Endothelial cell of umbilical vein (primary cell): ENCODE results near the gene MYORG. TPM values are rescaled to one million over a fixed set of nuclear protein-coding genes. Genes with fewer than 3 reads are reported as not detected.

Source experiments
- BruUV-seq: library from RNA; stranded (reverse); fragments of 400-500 nt; replicated peaks from 2 replicates; lab custom pipeline; 2021; lab: Mats Ljungman, UMichigan
- CTCF ChIA-PET: fragments of 300-600, 350-600 bp; sonication (Branson Sonifier 250); formaldehyde crosslinking; loops from one replicate; lab custom pipeline; 2021; ENCODE audit warnings: antibody characterized with exemption, inconsistent platforms; lab: Charles Lee
- POLR2A ChIA-PET: fragments of 300-600, 350-600 bp; sonication (Branson Sonifier 250); formaldehyde crosslinking; loops from one replicate; lab custom pipeline; 2021; ENCODE audit warnings: antibody characterized with exemption, inconsistent platforms; lab: Charles Lee
- DNase-seq: peaks from one replicate; pipeline ENCODE4 v3.0.0-alpha.2; 2011; ENCODE audit warnings: low read depth, low spot score
- FAIRE-seq: peaks from 2 replicates; lab custom pipeline; 2011; peaks lifted over from hg19 to GRCh38; lab: Jason Lieb, UNC
- H2AFZ ChIP-seq: 2 replicates; pipeline ENCODE4 v1.6.0; 2012; ENCODE audit warnings: low read depth, low read length, control low read depth, inconsistent platforms
- H3K27ac ChIP-seq: 2 replicates; pipeline ENCODE4 v1.5.1; 2011; ENCODE audit warnings: low read depth, mild to moderate bottlenecking, control low read depth, low read length, moderate library complexity; ENCODE audit not compliant: insufficient read depth
- H3K27me3 ChIP-seq, 2 experiments: 2 replicates each; pipeline versions ENCODE4 v1.6.0 to v1.6.1; 2011; ENCODE audit warnings: low read length in 2 of 2, mixed read lengths in 1 of 2; ENCODE audit not compliant: control insufficient read depth in 2 of 2, insufficient read depth in 2 of 2
- H3K36me3 ChIP-seq, 2 experiments: 2 replicates in 1 of 2; 3 replicates in 1 of 2; pipeline ENCODE4 v1.5.1; 2011; ENCODE audit warnings: low read length in 2 of 2, mild to moderate bottlenecking in 1 of 2, moderate library complexity in 1 of 2; ENCODE audit not compliant: control insufficient read depth in 2 of 2, insufficient read depth in 2 of 2; ENCODE audit errors: extremely low read depth in 1 of 2
- H3K4me1 ChIP-seq: 3 replicates; pipeline ENCODE4 v1.5.1; 2011; ENCODE audit warnings: mild to moderate bottlenecking, low read length; ENCODE audit not compliant: control insufficient read depth, insufficient read depth; ENCODE audit errors: extremely low read depth
- H3K4me2 ChIP-seq: 2 replicates; pipeline ENCODE4 v1.6.1; 2011; ENCODE audit warnings: low read length, control low read depth, mixed read lengths; ENCODE audit not compliant: insufficient read depth
- H3K4me3 ChIP-seq, 3 experiments: fragments of 200-600 bp in 1 of 3; sonication (generic), shearing (Covaris generic) in 1 of 3; replicated peaks in 1 of 3; 2 replicates each; pipeline ENCODE4 v1.5.1; 2011 to 2016; ENCODE audit warnings: control low read depth in 3 of 3, low read length in 3 of 3, mild to moderate bottlenecking in 2 of 3, inconsistent platforms in 1 of 3, low read depth in 1 of 3, moderate library complexity in 1 of 3; ENCODE audit not compliant: insufficient read depth in 1 of 3
- H3K79me2 ChIP-seq: 2 replicates; pipeline ENCODE4 v1.6.0; 2012; ENCODE audit warnings: low read length, inconsistent platforms; ENCODE audit not compliant: control insufficient read depth, insufficient read depth
- H3K9ac ChIP-seq: replicated peaks from 2 replicates; pipeline ENCODE3; 2011; ENCODE audit warnings: low read length, control low read depth; ENCODE audit not compliant: insufficient read depth; ENCODE audit errors: extremely low read depth
- H3K9me1 ChIP-seq: replicated peaks from 3 replicates; pipeline ENCODE4 v1.6.0; 2011; ENCODE audit warnings: mild to moderate bottlenecking, low read length; ENCODE audit not compliant: control insufficient read depth, insufficient read depth; ENCODE audit errors: extremely low read depth
- H3K9me3 ChIP-seq: replicated peaks from 2 replicates; pipeline ENCODE4 v1.5.1; 2012; ENCODE audit warnings: low read length, inconsistent platforms; ENCODE audit not compliant: control insufficient read depth, insufficient read depth
- H4K20me1 ChIP-seq: replicated peaks from 2 replicates; pipeline ENCODE3; 2011; ENCODE audit warnings: mild to moderate bottlenecking, low read length; ENCODE audit not compliant: control insufficient read depth, insufficient read depth; ENCODE audit errors: extremely low read depth
- EZH2 ChIP-seq: IDR thresholded peaks from 2 replicates; pipeline ENCODE4 v1.6.1; 2012; ENCODE audit warnings: borderline replicate concordance, low read depth, mild to moderate bottlenecking, moderate library complexity, low read length, inconsistent platforms; ENCODE audit not compliant: severe bottlenecking
- FOS ChIP-seq: IDR thresholded peaks from 2 replicates; pipeline ENCODE4 v1.6.1; 2011; ENCODE audit warnings: mild to moderate bottlenecking, low read length, moderate library complexity, borderline replicate concordance; ENCODE audit not compliant: insufficient read depth
- GATA2 ChIP-seq: IDR thresholded peaks from 2 replicates; pipeline ENCODE4 v1.7.0; 2011; ENCODE audit warnings: low read depth, mild to moderate bottlenecking, moderate library complexity, mixed read lengths, low read length; ENCODE audit not compliant: insufficient read length, insufficient read depth
- JUN ChIP-seq: IDR thresholded peaks from 2 replicates; pipeline ENCODE4 v1.6.1; 2011; ENCODE audit warnings: borderline replicate concordance, low read depth; ENCODE audit not compliant: insufficient read length, insufficient read depth
- MYC ChIP-seq: IDR thresholded peaks from one replicate; pipeline ENCODE4 v1.6.1; 2011; ENCODE audit warnings: mild to moderate bottlenecking, low read depth, low read length
- POLR2A ChIP-seq: IDR thresholded peaks from 2 replicates; pipeline ENCODE4 v1.6.1; 2012; ENCODE audit warnings: low read depth, mild to moderate bottlenecking, control low read depth, low read length
- POLR2AphosphoS5 ChIP-seq: IDR thresholded peaks from 2 replicates; pipeline ENCODE4 v1.6.1; 2012; ENCODE audit warnings: low read depth, mild to moderate bottlenecking, control low read depth, low read length, moderate library complexity; ENCODE audit not compliant: insufficient read depth
- dilution Hi-C: fragments of 300-500 bp; cut with MboI; formaldehyde crosslinking; loops from one replicate; pipeline ENCODE4 v1.15.0; 2019; ENCODE audit warnings: low sequenced_read_pairs; ENCODE audit not compliant: extremely low pct_ligation_motif_present
- intact Hi-C: fragments of 100-400 bp; cut with micrococcal nuclease; formaldehyde crosslinking; loops from one replicate; pipeline ENCODE4 v1.10.0; 2022
- polyA plus RNA-seq, 4 experiments: library from polyadenylated mRNA; depleted of rRNA in 3 of 4; stranded (reverse) in 3 of 4; unstranded in 1 of 4; fragments of >200 nt; gene quantifications; 2 replicates each; pipeline versions ENCODE4 v1.2.1 to v1.2.3, GENCODE V29; 2011 to 2012; ENCODE audit warnings: missing spikeins in 1 of 4
- total RNA-seq: library from RNA; stranded (reverse); gene quantifications from 2 replicates; pipeline ENCODE4 v1.2.3, GENCODE V29; 2021
- TF ChIP-seq, protein P1 (sequence below): IDR thresholded peaks from 2 replicates; pipeline ENCODE4 v1.6.1; 2011; ENCODE audit not compliant: insufficient read depth, insufficient read length
- TF ChIP-seq, protein P2 (sequence below), 2 donors: IDR thresholded peaks; 1 replicate in 1 of 2; 2 replicates in 1 of 2; pipeline ENCODE4 v1.5.1; 2011; ENCODE audit warnings: low read length in 2 of 2, mild to moderate bottlenecking in 2 of 2, moderate library complexity in 2 of 2, control low read depth in 1 of 2, inconsistent platforms in 1 of 2, low read depth in 1 of 2; ENCODE audit not compliant: insufficient read depth in 1 of 2; ENCODE audit errors: extremely low read depth in 1 of 2

The MYORG gene
- total and polyA plus RNA-seq, 2 donors (not counting 3 experiments of a cell fraction or from before 2014, with no cell fraction given): 2.8 to 7.0 TPM

DNA sequence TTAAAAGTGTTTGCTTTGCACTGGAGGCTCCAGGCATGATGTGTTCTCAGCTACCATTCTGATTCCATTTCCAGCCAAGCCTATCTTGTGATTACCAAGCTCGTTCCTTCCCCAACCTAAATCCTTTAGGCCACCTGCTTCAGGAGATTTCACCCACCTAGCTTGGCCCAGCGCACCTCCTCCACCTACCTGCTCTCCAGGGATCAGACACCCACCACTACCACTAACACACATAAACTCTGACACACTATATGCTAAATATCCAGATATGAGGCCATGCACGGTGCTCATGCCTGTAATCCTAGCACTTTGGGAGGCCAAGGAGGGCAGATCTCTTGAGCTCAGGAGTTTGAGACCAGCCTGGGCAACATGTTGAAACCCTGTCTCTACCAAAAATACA is 2.4 kb downstream of the MYORG start:
- dilution Hi-C loops: no loop called here
- no TSS peak for BruUV-seq

DNA sequence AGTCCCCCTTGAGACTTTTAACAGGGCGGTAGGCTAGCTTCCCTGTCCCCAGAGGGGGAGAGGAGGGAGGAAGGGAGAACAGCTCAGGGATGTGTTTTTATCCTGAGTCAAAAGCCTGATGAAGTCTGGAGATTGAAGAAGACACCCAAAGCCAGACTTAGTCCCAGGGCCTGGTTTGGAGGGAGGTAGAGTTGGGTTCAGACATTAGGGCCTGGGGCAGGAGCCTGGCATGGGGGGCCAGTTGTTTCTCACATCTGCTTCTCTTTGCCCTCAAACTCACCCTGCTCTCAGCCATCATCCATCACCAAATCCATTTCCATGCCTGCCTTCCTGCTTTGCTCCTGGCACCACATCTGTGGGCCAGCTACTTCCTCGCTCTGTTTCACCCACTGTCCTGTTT is 2.9 kb downstream of the MYORG start:
- POLR2A ChIA-PET: no interaction called here

More for the DNA sequence above, 2.4 kb downstream of the MYORG start:
- H3K27ac ChIP-seq: no peak overlapping the region
- H3K27me3 ChIP-seq: no peaks in the 10 kb centered on the region
- H3K4me2 ChIP-seq: no peak overlapping the region
- TF ChIP-seq, protein P1, sequence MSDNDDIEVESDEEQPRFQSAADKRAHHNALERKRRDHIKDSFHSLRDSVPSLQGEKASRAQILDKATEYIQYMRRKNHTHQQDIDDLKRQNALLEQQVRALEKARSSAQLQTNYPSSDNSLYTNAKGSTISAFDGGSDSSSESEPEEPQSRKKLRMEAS: no peak
- TF ChIP-seq GATA2 (no peak), FOS (no peak), POLR2AphosphoS5 (no peak), POLR2A (no peak), EZH2 (no peak)
- no peak overlapping the region for H3K9ac ChIP-seq
- no peaks in the 10 kb centered on the region for H3K9me3 ChIP-seq
- H3K79me2 ChIP-seq: no peaks in the 10 kb centered on the region
- intact Hi-C loops: no loop called here
- FAIRE-seq (no peak), DNase-seq (no peak)
- CTCF ChIA-PET: interaction anchor here (3.3 to 9.4 kb wide), 2 partner anchors 29 to 41 kb away, joined by 11 to 152 read pairs; no protein-coding TSS in a partner anchor
- no peaks in the 10 kb centered on the region for H3K36me3 ChIP-seq
- H3K4me1 ChIP-seq: peaks cover 2% of the 10 kb centered on the region
- no peaks in the 10 kb centered on the region for H4K20me1 ChIP-seq
- no peaks in the 10 kb centered on the region for H3K9me1 ChIP-seq
- H2AFZ ChIP-seq: no peak overlapping the region
- no peak overlapping the region for H3K4me3 ChIP-seq
- POLR2A ChIA-PET: interaction anchor here (0.7 kb wide), 1 partner anchor 12 kb away, joined by 4 read pairs; no protein-coding TSS in a partner anchor

More for the DNA sequence above, 2.9 kb downstream of the MYORG start:
- Histone ChIP-seq H3K27me3 (no peaks in the 10 kb centered on the region), H4K20me1 (no peaks in the 10 kb centered on the region), H3K9me1 (no peaks in the 10 kb centered on the region), H3K27ac (no peak overlapping the region), H3K36me3 (no peaks in the 10 kb centered on the region), H3K4me3 (no peak overlapping the region), H3K9me3 (no peaks in the 10 kb centered on the region), H2AFZ (no peak overlapping the region), H3K4me1 (peaks cover 2% of the 10 kb centered on the region), H3K9ac (no peak overlapping the region), H3K4me2 (no peak overlapping the region), H3K79me2 (no peaks in the 10 kb centered on the region)
- CTCF ChIA-PET: interaction anchor here (1.3 to 9.4 kb wide), 3 partner anchors 30 to 230 kb away, joined by 4 to 152 read pairs (median 11); no protein-coding TSS in a partner anchor
- intact Hi-C loops (no loop called here), dilution Hi-C loops (no loop called here)
- DNase-seq (no peak), FAIRE-seq (no peak)
- TF ChIP-seq GATA2 (no peak), FOS (no peak), MYC (no peak), POLR2AphosphoS5 (no peak), JUN (no peak), EZH2 (no peak), POLR2A (no peak)
- TF ChIP-seq, protein P2, sequence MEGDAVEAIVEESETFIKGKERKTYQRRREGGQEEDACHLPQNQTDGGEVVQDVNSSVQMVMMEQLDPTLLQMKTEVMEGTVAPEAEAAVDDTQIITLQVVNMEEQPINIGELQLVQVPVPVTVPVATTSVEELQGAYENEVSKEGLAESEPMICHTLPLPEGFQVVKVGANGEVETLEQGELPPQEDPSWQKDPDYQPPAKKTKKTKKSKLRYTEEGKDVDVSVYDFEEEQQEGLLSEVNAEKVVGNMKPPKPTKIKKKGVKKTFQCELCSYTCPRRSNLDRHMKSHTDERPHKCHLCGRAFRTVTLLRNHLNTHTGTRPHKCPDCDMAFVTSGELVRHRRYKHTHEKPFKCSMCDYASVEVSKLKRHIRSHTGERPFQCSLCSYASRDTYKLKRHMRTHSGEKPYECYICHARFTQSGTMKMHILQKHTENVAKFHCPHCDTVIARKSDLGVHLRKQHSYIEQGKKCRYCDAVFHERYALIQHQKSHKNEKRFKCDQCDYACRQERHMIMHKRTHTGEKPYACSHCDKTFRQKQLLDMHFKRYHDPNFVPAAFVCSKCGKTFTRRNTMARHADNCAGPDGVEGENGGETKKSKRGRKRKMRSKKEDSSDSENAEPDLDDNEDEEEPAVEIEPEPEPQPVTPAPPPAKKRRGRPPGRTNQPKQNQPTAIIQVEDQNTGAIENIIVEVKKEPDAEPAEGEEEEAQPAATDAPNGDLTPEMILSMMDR (IDR thresholded peaks at IDR 0.05; ENCODE audit: extremely low read depth in 1 of 2, insufficient read depth in 1 of 2, low read depth in 1 of 2, low read length in 2 of 2): no peak
- TF ChIP-seq, protein P1: no peak
- BruUV-seq: no TSS peak
